GM12874 (cell line): ENCODE measurements around the gene ZDHHC3.

Experiments
- TF ChIP-seq, protein P1 (sequence below): IDR thresholded peaks from 2 replicates; pipeline ENCODE4 v1.5.1; 2011; ENCODE audit warnings: low read depth, mild to moderate bottlenecking, control low read depth, low read length, moderate library complexity; ENCODE audit not compliant: insufficient read depth

Gene ZDHHC3

DNA sequence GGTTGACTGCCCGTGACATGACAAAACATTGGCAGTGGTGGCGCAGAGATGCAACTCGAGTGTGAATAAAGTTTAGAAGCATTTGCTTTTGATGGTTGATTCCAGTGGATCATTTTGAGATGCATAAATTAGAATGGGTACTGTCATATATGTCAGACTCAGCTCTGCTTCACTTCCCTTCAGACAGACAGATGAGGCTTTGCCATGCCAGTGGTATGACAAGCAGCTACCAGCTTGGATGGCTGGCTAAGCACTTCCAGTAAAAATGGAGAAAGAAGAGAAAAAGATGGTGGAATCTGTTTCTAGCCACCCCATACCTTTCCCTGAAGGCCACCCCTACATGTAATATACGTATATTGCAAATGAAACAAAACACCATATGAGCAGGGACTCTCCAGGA is 36.6 kb upstream of the ZDHHC3 start:
- TF ChIP-seq, protein P1, sequence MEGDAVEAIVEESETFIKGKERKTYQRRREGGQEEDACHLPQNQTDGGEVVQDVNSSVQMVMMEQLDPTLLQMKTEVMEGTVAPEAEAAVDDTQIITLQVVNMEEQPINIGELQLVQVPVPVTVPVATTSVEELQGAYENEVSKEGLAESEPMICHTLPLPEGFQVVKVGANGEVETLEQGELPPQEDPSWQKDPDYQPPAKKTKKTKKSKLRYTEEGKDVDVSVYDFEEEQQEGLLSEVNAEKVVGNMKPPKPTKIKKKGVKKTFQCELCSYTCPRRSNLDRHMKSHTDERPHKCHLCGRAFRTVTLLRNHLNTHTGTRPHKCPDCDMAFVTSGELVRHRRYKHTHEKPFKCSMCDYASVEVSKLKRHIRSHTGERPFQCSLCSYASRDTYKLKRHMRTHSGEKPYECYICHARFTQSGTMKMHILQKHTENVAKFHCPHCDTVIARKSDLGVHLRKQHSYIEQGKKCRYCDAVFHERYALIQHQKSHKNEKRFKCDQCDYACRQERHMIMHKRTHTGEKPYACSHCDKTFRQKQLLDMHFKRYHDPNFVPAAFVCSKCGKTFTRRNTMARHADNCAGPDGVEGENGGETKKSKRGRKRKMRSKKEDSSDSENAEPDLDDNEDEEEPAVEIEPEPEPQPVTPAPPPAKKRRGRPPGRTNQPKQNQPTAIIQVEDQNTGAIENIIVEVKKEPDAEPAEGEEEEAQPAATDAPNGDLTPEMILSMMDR: no peak

GRCh38 chr3:45011756-45012508 is 36.0 kb upstream of the ZDHHC3 start:
- TF ChIP-seq, protein P1: no peak

GRCh38 chr3:45010811-45011333 is 34.9 kb upstream of the ZDHHC3 start:
- TF ChIP-seq, protein P1: no peak

- TF ChIP-seq, protein P1: no peak
These were observed 33.9 kb upstream of the ZDHHC3 start for GRCh38 chr3:45009868-45010267.

- TF ChIP-seq, protein P1: no peak
These were observed 32.1 kb upstream of the ZDHHC3 start for GRCh38 chr3:45008117-45008516.

- TF ChIP-seq, protein P1: no peak
These were observed 31.1 kb upstream of the ZDHHC3 start for GRCh38 chr3:45007091-45007490.

- TF ChIP-seq, protein P1: no peak
These were observed 27.9 kb upstream of the ZDHHC3 start for GRCh38 chr3:45003859-45004258.
